Activated gamma-delta T cell treated with anti-CD3 and anti-CD28 coated beads, Interleukin-2, amount 50 U/mL, for 16 hours (primary cell): Measurements from ENCODE around the gene ATXN10.
"Not testable (repeated sequence)": the region's sequence is repeated elsewhere in the genome, so short reads cannot be mapped to it uniquely, and the experiment has no call there.

ENCODE experiments used
- DNase-seq: peaks from one replicate; pipeline ENCODE4 v3.0.0-alpha.2; 2020; ENCODE audit warnings: low read depth

Gene ATXN10

DNA sequence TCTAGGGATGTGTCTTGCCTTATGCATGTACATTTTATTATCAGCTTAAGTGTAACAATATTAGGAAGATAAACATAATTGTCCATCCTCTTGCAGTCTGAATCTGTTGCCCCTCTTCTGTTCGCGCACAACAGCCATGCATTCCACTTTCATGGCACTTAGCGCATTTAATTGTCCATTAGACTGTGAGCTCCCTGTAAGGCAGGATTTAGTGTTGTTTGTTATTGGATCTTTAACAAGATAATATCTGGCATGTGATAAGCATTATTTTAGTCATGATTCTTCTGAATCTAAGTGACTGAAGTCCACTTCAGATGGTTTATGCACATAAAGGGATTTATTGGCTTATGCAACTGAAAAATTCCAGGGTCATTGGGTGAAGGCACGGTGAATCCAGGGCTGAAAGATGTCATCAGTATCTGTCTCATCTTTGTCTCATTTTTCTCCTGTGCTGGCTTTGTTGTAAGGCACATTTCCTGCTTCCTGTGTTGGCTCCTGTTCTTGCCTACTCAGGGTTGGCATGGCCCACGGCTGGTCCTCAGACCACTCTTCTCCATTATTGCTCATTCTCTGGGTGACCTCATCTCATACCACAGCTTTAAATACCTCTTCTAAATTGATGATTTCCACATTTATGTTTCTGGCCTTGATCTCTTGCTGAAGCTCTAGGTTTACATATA lies 37.6 kb downstream of the ATXN10 start:
- no peak for DNase-seq

DNA sequence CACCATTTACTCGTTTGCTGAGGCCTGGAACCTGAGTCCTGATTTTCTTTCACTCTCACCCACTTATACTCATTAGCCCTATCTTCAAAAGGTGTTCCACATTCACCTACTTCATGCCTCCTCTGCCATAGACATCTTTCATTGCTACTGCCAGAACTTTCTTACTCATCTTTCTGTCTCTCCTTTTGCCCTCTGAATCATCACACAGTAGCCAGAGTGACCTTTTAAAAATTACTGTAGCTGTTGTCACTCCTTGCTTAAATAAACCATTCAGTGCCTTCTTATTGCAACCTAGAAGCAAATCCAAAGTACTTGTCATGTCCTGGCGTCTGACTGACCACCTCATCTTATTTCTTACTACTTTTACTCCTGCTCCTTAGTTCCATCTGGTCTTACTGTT lies 38.2 kb downstream of the ATXN10 start:
- no peak for DNase-seq

DNA sequence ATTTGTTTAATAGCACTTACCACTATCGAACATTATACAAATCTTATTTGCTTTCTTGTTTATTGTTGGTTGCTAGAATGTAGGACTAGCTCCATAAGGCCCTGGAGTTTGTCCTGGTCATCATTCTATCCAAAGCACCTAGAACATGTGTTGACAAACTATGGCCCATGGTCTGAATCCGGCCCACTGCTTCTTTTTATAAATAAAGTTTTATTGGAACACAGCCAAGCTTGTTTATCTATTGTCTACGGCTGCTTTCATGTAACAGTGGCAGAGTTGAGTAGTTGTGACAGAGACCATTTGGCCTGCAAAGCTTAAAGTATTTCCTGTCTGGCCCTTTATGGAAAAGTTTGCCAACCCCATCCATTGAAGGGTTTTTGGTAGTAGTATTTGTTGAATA lies 38.8 kb downstream of the ATXN10 start:
- no peak for DNase-seq

DNA sequence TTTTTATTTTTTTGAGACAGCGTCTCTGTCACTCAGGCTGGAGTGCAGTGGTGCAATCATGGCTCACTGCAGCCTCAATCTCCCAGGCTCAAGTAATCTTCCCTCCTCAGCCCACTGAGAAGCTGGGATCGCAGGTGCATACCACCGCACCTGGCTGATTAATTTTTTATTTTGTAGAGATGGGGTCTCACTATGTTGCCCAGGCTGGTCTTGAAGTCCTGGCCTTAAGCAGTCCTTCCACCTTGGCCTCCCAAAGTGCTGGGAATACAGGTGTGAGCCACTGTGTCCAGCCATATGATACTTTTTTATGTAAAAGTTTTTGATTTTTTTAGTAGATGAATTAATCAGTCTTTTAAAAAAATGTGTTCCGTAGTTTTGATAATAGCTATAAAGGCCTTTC lies 42.8 kb downstream of the ATXN10 start:
- DNase-seq, result not testable (repeated sequence)

DNA sequence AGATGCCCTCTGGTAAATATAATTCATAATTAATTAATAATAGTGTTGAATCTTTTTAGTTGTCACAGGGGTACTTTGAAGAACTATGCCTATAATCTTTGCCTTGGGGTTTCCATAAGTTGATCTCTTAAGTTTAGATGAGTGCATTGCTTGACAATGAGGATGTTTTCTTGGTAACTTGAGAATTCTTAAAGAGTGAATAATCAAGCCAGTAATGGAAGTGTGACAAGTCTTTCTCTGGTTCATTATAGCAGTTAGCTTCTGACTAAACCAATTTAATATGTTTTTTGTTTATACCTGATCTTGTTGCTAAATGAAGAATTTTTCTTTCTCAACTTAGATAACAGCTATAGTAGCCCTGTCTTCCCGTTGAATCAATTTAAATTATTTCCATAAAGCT lies 46.2 kb downstream of the ATXN10 start:
- no peak for DNase-seq

DNA sequence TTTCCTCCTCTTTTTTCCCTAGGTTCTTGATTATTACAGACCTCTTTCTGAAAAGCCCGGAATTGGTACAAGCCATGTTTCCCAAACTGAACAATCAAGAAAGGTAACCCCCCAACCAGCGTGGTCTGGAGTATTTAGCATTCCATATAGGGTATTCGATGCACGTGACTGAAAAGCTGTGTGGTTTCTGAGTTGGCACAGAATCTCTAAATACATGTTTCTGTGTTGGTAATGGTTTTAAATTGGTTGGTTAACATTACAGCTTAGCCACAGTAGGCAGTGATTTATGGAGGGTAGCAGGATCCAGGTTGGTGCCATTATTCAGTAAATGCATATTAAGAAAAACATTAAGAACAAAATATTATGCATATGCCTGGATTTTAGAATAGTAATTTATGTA lies 46.8 kb downstream of the ATXN10 start:
- DNase-seq, result no peak

DNA sequence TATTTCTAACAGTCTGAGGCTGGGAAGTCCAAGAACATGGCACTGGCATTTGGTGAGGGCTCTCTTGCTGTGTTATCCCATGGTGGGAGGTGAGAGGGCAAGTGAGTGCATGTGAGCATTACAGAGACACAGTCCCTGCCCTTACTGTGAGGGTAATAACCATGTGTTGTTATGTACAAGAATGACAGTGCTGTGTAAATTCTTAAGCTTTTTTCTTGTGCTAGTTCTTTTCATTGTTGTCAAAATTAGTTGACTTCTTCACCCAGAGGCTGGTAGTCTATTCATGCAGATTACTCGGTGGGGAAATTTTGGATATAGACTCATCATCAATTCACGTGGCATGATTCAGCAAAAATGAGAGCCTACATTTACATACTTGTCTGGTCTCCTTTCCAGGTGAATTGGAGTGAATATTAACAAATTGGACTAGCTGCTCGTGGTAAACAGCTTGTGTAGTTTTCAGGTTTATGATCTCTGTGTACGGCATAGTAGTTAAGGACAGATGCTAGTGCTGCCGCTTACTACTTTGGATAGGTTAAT lies 49.3 kb downstream of the ATXN10 start:
- DNase-seq, result no peak

DNA sequence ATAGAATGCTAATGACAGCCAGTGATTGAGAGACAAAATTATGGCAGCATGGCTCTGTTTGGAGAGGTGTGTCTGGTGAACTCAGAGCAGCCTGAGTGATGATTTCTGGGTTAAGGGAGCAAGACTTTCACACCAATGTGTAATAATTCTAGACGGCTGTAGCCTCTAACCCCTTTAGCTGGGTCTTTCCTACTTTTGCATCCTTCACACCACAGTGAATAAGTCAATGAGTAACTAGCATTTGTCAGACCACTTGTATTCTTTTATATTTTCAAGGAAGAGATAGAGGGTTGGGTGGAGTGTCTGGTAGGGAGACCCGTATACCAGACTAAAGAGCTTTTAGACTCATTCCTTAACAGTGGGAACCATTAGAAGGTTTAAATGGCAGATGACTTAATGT lies 50.4 kb downstream of the ATXN10 start:
- DNase-seq, result no peak

DNA sequence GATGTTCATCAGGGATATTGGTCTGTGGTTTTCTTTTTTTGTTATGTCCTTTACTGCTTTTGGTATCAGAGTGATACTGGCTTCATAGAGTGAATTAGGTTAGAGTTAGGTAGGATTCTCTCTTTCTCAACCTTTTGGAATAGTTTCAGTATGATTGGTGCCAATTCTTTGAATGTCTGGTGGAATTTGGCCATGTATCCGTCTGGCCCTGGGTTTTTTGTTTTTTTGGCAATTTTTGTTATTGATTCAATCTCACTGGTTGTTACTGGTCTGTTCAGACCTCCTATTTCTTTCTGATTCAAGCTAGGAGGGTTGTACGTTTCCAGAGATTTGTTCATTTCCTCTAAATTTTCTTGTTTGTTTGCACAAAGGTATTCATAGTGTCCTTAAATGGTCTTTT lies 54.4 kb downstream of the ATXN10 start:
- DNase-seq, result no peak

DNA sequence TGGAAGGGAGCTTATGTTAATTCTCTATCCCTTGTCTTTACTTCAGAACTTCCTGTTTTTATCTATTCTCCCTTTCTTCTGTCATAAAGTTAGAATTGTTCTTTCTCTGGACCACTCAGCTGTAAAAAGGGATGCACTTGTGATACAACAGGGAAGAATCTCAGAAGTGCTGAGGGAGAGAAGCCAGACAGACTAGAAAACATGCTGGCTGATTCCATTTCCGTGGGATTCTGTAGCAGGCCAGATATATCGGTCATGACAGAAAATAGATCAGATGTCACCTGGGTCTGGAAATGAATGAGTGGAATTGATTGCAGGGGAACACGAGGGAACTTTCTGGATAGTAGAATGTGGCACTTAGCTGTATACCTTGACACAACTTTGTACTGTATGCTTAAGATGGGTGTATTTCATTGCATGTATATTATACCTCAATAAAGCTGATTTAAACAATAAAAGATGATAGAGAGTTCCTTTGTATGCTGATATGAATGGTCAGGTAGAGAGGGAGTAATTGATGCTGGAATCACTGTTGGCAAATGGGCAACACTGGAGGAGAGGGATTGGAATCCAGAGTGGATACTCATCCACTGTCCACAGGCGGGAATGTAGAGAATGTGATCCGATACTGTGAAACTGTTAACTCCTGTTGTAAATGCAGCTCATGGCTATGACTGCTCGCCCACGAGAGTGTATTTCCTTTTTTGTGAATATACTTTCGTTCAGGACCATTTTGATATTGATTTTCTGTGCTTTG lies 59.6 kb downstream of the ATXN10 start:
- no peak for DNase-seq

DNA sequence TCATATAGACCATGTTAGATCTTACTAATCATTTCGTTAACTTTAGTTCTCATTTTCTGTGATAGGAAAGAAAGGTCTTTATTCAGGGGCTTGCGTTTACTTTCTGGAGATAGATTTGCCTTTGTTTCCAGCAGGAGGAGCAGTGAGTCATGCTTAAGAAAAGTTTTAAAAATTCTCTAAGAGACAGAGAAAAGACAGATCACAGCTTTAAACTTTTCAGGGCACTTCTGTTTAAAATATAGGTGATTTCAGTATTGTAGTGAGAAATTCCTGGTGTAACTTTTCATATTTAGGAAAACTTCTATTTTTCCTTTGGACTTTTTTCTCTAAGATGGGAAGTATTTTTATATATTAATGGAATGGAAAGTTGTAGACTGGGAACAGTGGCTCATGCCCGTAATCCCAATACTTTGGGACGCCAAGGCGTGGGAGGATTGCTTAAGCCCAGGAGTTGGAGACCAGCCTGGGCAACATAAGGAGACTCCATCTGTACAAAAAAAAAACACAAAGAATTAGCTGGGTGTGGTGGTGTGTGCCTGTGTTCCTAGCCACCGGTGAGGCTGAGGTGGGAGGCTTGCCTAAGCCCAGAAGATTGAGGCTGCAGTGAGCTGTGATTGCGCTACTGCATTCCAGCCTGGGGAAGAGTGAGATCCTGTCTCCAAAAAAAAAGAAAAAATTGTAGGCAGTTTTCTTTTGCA lies 60.3 kb downstream of the ATXN10 start:
- no peak for DNase-seq

DNA sequence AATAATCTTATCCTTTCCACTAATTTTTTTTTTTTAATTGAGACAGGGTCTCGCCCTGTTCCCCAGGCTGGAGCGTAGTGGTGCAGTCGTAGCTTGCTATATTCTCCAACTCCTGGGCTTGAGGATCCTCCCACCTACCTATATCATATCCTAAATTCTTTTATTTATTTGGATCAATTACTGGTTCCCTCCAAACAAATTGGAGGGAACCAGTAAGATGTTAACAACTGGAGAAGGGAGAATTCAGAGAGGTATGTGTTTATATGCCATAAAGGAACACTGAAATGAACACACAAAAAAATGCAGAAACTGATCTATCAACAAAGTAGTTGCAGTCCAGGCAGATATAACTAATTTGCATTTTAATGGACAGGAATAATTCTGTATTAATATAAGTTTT lies 63.6 kb downstream of the ATXN10 start:
- no peak for DNase-seq

DNA sequence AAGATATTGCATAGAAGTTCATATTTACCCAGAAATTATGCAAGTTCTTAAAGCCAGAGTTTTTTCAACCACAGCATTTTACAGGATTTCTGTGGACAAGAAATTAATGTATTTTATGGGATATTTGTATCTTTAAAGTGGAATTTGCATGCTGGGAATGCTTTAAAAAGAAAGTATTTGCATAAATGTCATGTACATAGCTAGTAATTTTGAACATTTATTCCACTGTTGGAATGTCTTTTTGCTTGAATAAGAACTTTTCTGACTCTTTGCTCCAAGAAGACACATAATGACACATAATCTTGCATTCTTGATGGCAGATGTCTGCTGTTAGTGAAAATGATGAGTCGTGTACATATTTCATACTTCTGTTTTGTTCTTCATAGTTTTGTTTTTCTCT lies 66.6 kb downstream of the ATXN10 start:
- no peak for DNase-seq

DNA sequence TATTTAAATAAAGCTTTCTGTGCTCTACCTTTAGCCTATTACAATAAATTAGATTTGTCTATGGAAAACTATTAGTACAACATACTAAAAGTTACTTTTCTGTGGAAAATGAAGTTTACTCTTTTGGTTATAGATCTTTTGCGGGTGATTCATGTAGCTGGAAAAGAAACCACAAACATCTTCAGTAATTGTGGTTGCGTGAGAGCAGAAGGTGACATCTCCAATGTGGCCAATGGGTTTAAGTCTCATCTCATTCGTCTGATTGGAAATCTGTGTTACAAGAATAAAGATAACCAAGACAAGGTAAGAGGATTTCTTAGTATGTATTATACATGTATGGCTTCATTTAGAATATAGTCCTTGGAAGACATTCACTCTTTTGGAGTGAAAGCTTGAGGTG lies 68.6 kb downstream of the ATXN10 start:
- DNase-seq, result no peak

DNA sequence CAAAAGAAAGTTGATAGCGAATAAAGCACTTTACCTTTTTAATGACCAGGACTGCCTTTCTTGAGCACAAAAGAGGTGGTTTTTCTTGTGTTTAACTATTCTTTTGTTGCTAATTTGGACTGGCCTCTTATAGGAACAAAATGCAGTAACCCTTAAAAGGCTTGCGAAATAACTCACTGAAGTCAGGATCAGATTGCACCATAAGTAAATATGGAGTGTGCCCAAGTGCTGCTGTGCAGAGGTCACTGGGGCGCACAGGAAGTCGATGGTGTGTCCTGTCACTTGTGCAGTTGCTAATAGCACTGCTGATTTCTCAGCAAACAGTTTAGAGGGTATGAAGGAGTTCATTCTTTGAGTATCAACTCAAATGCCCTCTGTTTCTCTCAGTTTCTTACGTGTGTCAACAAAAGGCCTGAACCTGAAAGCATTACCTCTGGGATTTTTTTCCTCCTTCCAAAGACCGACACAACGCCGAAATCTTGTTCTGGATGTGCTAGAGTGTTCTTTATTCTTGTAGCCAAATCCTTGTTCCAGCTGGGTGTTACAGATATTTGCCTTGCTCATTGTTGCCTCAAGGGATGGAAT lies 71.3 kb downstream of the ATXN10 start:
- no peak for DNase-seq

DNA sequence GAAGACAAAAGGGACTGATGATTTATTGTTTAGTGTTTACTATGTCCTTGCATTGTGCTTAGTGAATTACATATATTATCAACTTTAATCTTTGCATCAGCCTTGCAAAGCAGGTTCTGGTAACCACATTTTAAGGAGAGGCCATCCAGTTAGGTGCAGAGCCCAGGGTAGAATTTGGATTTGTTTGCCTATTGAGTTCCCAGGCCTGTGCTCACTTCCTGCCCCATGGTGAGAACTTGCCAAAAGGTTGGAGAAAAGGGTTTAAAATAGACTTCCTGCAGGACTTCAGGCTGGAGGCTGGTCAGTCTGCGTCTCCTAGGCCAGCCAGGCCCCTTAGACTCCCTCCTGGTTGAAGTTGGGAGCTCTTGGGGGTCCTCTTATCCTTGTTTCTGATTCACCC lies 72.1 kb downstream of the ATXN10 start:
- DNase-seq, result no peak

DNA sequence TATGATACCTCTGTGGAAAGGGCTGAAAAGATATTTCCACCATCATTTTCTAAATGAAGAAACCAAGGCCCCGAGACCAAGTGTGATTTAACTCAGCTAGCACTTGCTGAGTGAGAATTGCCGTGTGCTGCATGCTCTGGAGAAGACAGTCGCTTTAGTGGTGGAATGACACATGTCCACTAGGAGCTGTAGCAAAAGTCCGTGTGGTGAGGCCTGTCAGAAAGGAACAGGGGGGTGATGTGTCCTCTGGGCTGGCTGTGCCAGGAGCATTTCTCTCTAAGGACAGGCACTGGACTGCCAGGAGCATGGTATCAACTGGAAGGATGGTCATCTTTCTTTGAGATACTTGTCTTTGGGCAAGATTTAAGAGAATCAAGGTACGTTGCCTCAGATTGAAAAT lies 72.8 kb downstream of the ATXN10 start:
- DNase-seq, result no peak

DNA sequence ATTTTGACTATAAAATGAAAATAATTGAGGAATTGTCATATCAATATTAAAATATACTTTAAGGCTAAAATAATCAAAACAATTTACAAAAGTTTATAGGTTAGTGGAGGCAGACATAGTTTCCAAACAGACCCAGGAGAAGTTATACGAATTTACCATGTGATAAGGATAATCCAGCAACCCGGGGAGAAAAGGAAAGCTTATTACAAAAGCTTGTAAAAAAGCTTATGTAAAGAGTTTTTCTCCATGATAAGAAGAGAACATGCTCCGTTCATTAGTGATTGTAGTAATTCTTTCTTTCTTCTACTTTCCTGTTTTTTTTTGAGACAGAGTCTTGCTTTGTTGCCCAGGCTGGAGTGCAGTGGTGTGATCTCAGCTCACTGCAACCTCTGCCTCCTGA lies 79.0 kb downstream of the ATXN10 start:
- DNase-seq, result no peak

DNA sequence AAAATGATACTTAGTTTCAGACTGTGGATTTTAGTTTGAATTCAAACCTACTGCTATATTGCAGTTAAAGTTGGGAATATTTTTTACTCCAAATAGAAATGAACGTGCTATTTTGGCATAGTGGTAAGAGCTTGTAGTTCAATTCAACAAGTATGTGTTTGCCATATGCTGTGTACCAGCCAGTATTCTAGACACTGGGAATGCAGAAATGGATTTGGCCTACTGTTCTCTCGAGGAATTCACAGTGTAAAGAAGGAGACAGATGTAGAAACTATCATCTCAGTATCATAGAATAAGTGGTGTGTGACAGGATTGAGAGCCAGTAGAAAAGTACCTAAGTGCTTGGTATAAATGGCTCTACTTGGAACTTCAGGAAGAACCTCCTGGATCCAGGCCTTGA lies 80.4 kb downstream of the ATXN10 start:
- DNase-seq, result no peak

DNA sequence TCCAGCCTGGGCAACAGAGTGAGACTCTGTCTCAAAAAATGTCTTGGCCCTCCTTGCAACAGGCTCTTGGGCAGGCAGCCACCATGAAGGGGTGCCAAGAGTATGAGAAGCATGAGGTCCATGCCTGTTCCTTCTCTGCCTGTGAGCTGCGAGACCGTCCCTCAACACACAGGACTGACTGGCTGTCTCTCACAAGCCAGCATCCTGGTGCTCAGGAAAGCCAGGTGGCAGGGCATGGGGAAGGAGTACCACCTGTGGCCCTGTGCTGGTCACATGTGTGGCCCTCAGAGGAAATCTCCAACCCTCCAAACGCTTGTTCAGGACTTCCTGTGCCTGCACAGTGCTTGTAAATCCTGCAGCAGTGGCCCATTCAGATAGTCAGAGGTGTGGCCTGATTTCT lies 83.2 kb downstream of the ATXN10 start:
- DNase-seq, result no peak

DNA sequence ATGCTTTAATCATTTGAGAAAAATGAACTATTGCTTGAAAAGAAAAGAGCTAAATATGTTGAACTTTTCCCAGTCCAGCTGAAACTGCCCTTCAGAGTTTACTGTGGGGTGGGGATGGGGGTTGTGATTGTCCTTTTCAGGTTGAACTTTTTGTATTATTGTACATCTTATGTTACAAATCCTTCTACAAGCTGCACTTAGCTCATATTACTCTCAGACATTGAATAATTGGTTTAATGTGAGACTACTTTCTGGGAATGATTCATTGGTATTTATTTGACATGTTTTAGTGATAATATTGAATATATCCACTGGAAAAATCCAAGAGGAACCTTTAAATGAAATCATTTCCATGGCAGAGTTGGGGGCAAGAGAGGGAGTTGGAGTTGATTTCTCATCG lies 84.9 kb downstream of the ATXN10 start:
- no peak for DNase-seq

DNA sequence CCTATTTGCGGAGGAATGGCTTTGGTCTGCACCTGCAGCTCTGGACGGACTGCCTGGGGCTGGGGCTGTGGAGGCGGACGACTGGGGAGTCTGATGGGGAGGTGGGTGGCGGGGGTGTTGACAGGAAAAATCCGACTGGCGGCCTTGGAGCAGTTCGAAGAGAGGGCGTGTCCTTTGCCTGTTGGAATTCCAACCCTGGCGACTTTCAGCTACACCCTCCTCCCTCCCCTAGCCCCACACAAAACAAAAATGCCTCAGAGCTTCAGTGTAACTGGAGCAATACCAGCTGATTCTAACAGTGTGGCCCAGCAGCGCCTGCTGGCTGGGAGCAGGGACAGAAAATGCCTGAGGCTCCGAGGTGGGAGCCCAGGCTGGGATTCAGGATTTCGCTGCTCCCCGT lies 85.4 kb downstream of the ATXN10 start:
- no peak for DNase-seq

DNA sequence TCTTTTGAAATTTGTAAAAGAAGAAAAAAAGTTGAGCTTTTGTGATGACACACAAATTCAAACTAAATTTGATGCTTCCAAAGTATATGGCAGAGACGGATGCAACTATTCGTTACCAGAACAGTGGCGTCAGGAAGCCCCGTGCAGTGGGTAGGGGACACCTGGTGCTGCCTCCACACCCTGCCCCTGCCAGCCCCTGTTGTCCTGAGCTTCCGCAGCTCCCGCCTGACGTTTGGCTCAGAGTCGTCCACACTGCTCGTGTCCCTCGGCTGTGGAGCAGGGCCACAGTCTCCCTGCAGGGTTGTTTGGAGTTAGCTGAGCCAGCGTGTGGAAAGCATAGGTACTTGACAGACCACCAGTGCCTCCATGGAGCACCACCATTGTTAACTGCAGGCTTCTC lies 86.3 kb downstream of the ATXN10 start:
- no peak for DNase-seq
